Measurements from ENCODE around the gene PAX7.

DNA sequence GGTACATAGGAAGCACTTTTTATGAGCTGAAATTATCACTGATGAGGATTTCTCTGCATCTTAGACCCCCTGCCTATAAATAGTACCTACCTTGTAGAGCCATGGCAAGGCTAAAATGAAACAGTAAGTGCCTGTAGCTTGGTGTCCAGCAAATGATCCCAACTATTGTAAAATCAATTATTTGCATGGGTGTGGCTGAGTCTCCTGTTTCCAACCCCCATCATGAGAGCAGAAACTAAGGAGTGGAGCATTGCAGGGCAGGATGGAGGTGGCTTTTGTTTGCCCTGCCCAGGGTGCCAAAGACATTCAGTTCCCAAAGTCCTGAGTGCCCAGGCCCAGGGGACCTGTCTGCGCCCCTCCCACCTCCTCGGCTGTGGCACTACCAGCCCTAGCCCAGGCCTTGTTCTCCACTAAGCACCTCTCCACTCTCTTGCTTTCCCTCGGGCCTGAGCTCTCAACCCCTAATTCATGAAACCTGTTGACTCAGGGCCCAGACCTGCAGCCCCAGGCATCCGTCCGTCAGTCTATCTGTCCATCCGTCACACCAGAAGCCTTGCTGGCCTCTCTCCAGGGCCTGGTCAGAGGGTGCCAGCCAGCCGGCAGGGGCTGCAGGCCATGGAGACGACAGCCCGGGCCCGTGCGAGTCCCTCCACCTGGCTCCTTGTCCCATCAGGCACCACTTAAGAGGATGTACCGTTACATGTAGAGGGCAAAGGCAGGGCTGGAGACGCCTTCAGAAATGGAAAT is 39.6 kb downstream of the PAX7 start:
- TF ChIP-seq, protein P1, sequence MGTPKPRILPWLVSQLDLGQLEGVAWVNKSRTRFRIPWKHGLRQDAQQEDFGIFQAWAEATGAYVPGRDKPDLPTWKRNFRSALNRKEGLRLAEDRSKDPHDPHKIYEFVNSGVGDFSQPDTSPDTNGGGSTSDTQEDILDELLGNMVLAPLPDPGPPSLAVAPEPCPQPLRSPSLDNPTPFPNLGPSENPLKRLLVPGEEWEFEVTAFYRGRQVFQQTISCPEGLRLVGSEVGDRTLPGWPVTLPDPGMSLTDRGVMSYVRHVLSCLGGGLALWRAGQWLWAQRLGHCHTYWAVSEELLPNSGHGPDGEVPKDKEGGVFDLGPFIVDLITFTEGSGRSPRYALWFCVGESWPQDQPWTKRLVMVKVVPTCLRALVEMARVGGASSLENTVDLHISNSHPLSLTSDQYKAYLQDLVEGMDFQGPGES (IDR thresholded peaks at IDR 0.05; ENCODE audit: low read depth, low read length) = no peak
- TF ChIP-seq, protein P2, sequence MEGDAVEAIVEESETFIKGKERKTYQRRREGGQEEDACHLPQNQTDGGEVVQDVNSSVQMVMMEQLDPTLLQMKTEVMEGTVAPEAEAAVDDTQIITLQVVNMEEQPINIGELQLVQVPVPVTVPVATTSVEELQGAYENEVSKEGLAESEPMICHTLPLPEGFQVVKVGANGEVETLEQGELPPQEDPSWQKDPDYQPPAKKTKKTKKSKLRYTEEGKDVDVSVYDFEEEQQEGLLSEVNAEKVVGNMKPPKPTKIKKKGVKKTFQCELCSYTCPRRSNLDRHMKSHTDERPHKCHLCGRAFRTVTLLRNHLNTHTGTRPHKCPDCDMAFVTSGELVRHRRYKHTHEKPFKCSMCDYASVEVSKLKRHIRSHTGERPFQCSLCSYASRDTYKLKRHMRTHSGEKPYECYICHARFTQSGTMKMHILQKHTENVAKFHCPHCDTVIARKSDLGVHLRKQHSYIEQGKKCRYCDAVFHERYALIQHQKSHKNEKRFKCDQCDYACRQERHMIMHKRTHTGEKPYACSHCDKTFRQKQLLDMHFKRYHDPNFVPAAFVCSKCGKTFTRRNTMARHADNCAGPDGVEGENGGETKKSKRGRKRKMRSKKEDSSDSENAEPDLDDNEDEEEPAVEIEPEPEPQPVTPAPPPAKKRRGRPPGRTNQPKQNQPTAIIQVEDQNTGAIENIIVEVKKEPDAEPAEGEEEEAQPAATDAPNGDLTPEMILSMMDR (IDR thresholded peaks at IDR 0.05) = no peak
- no peak for TF ChIP-seq POLR2AphosphoS5 (IDR thresholded peaks at IDR 0.05; ENCODE audit: low read depth, low read length)

All from SK-N-SH (cell line).